ENCODE measurements around the gene SLC35G3.
"Not testable (repeated sequence)": the region's sequence is repeated elsewhere in the genome, so short reads cannot be mapped to it uniquely, and the experiment has no call there.

DNA sequence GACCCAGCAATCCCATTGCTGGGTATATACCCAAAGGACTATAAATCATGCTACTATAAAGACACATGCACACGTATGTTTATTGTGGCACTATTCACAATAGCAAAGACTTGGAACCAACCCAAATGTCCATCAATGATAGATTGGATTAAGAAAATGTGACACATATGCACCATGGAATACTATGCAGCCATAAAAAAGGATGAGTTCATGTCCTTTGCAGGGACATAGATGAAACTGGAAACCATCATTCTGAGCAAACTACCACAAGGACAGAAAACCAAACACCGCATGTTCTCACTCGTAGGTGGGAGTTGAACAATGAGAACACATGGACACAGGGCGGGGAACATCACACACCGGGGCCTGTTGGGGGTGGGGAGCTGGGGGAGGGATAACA lies 14.8 kb downstream of the SLC35G3 start:
- TF ChIP-seq, protein P1, sequence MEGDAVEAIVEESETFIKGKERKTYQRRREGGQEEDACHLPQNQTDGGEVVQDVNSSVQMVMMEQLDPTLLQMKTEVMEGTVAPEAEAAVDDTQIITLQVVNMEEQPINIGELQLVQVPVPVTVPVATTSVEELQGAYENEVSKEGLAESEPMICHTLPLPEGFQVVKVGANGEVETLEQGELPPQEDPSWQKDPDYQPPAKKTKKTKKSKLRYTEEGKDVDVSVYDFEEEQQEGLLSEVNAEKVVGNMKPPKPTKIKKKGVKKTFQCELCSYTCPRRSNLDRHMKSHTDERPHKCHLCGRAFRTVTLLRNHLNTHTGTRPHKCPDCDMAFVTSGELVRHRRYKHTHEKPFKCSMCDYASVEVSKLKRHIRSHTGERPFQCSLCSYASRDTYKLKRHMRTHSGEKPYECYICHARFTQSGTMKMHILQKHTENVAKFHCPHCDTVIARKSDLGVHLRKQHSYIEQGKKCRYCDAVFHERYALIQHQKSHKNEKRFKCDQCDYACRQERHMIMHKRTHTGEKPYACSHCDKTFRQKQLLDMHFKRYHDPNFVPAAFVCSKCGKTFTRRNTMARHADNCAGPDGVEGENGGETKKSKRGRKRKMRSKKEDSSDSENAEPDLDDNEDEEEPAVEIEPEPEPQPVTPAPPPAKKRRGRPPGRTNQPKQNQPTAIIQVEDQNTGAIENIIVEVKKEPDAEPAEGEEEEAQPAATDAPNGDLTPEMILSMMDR (IDR thresholded peaks at IDR 0.05; ENCODE audit: low read depth, low read length), result not testable (repeated sequence)
- TF ChIP-seq EZH2phosphoT487 (IDR thresholded peaks at IDR 0.05; ENCODE audit: low read depth), result not testable (repeated sequence)
